Measurements from ENCODE around the gene C19orf33. TPM values are rescaled to one million over a fixed set of nuclear protein-coding genes. Genes with fewer than 3 reads are reported as not detected.

C19orf33 gene
- total RNA-seq, 4 donors from 2014 or later = 76.0 to 1,160 (median 338) TPM

GRCh38 chr19:38350883-38351282 is 46.8 kb downstream of the C19orf33 start:
- Histone ChIP-seq H3K9me3 (no peaks in the 10 kb centered on the region), H3K4me1 (no peaks in the 10 kb centered on the region), H3K36me3 (no peaks in the 10 kb centered on the region), H3K27ac (no peak overlapping the region), H3K27me3 (peaks cover 14% of the 10 kb centered on the region), H3K4me3 (no peak overlapping the region)
- WGBS, 2 donors (ENCODE audit: low coverage in 1 of 2) = 88 to 100% methylated on average over 1 to 3 of the region's 3 CpGs
- intact Hi-C loops (cut with DNase I; ENCODE audit: low total_unique reads) (no loop called here), in situ Hi-C loops (cut with MboI; ENCODE audit: low pct_ligation_motif_present in 1 of 4, low pct_unique_long_range_greater_than_20kb in 1 of 4, low sequenced_read_pairs in 3 of 4) (no loop called here)
- TF ChIP-seq CTCF (IDR thresholded peaks at IDR 0.05) (no peak), POLR2A (IDR thresholded peaks at IDR 0.05) (no peak), POLR2AphosphoS5 (IDR thresholded peaks at IDR 0.05) (no peak), EP300 (IDR thresholded peaks at IDR 0.05; ENCODE audit: low read depth) (no peak)
- no peak for DNase-seq

- no peaks in the 10 kb centered on the region for H3K4me1 ChIP-seq
- no peaks in the 10 kb centered on the region for H3K36me3 ChIP-seq
- TF ChIP-seq POLR2AphosphoS5 (IDR thresholded peaks at IDR 0.05) = no peak
- TF ChIP-seq POLR2A (IDR thresholded peaks at IDR 0.05) = peak; percentile 8
- TF ChIP-seq EP300 (IDR thresholded peaks at IDR 0.05; ENCODE audit: low read depth) = no peak
- TF ChIP-seq CTCF (IDR thresholded peaks at IDR 0.05) = no peak
- H3K27me3 ChIP-seq = peaks cover 21% of the 10 kb centered on the region
- H3K4me3 ChIP-seq = no peak overlapping the region
- 69% methylated on average over 9 of the region's 9 CpGs; no CpG with 5 or more reads in 1 of the 2 donors for WGBS, 2 donors (ENCODE audit: low coverage in 1 of 2)
- in situ Hi-C loops (cut with MboI; ENCODE audit: low pct_ligation_motif_present in 1 of 4, low pct_unique_long_range_greater_than_20kb in 1 of 4, low sequenced_read_pairs in 3 of 4) = no loop called here
- no peak overlapping the region for H3K27ac ChIP-seq
- intact Hi-C loops (cut with DNase I; ENCODE audit: low total_unique reads) = no loop called here
- no peak for DNase-seq
- H3K9me3 ChIP-seq = no peaks in the 10 kb centered on the region
These were observed 47.9 kb downstream of the C19orf33 start for GRCh38 chr19:38351865-38352395.

- TF ChIP-seq POLR2AphosphoS5 (IDR thresholded peaks at IDR 0.05) (no peak), POLR2A (IDR thresholded peaks at IDR 0.05) (no peak), EP300 (IDR thresholded peaks at IDR 0.05; ENCODE audit: low read depth) (no peak), CTCF (IDR thresholded peaks at IDR 0.05) (no peak)
- intact Hi-C loops (cut with DNase I; ENCODE audit: low total_unique reads) = no loop called here
- H3K9me3 ChIP-seq = no peaks in the 10 kb centered on the region
- no peak overlapping the region for H3K4me3 ChIP-seq
- WGBS, 2 donors (ENCODE audit: low coverage in 1 of 2) = 72 to 76% methylated on average over 4 to 8 of the region's 8 CpGs
- no peak overlapping the region for H3K27ac ChIP-seq
- H3K27me3 ChIP-seq = peaks cover 27% of the 10 kb centered on the region
- no peak for DNase-seq
- H3K36me3 ChIP-seq = no peaks in the 10 kb centered on the region
- in situ Hi-C loops (cut with MboI; ENCODE audit: low pct_ligation_motif_present in 1 of 4, low pct_unique_long_range_greater_than_20kb in 1 of 4, low sequenced_read_pairs in 3 of 4) = no loop called here
- no peaks in the 10 kb centered on the region for H3K4me1 ChIP-seq
These were observed 48.6 kb downstream of the C19orf33 start for GRCh38 chr19:38352611-38353010.

Small RNAs within 50 kb of the gene (small RNA-seq; reads per million reads assigned to genes)
- gene RF00019 = 0 reads per million in 4 donors

Other genes with a start within 250 kb of the C19orf33 start
- gene DPF1, start 80.0 kb upstream of the C19orf33 start, total RNA-seq = not detected
- gene PPP1R14A, start 47.9 kb upstream of the C19orf33 start, total RNA-seq = 100 to 1,000 TPM in 2 of 4 donors, 10 to 100 TPM in 2; 41.5 to 116 (median 80.0) TPM
- 1,000 to 10,000 TPM in 2 of 4 donors, 100 to 1,000 TPM in 2; 396 to 1,376 (median 946) TPM for gene SPINT2, start 39.7 kb upstream of the C19orf33 start, total RNA-seq
- 10 to 100 TPM; 15.0 to 24.5 (median 18.4) TPM for gene YIF1B, start 11.7 kb downstream of the C19orf33 start, total RNA-seq
- gene KCNK6, start 15.6 kb downstream of the C19orf33 start, total RNA-seq = 10 to 100 TPM; 14.9 to 44.5 (median 17.6) TPM
- gene CATSPERG, start 31.6 kb downstream of the C19orf33 start, total RNA-seq = 10 to 100 TPM in 3 of 4 donors, 1 to 10 TPM in 1; 7.0 to 59.5 (median 20.3) TPM
- gene PSMD8, start 70.3 kb downstream of the C19orf33 start, total RNA-seq = 100 to 1,000 TPM in 1 of 4 donors, 10 to 100 TPM in 3; 28.1 to 171 (median 78.5) TPM
- gene GGN, start 83.8 kb downstream of the C19orf33 start, total RNA-seq = not detected
- gene SPRED3, start 84.4 kb downstream of the C19orf33 start, total RNA-seq = 1 to 10 TPM in 1 of 4 donors, under 1 TPM in 2, not detected in 1; 0.14 to 3.0 (median 0.48) TPM
- gene FAM98C, start 98.8 kb downstream of the C19orf33 start, total RNA-seq = 100 to 1,000 TPM in 1 of 4 donors, 10 to 100 TPM in 3; 34.0 to 102 (median 41.2) TPM
- 10 to 100 TPM in 1 of 4 donors, 1 to 10 TPM in 2, not detected in 1; 1.5 to 19.8 (median 1.7) TPM for gene RASGRP4, start 122.0 kb downstream of the C19orf33 start, total RNA-seq
- gene RYR1, start 129.4 kb downstream of the C19orf33 start, total RNA-seq = 1 to 10 TPM in 3 of 4 donors, under 1 TPM in 1; 0.20 to 2.1 (median 1.4) TPM